ENCODE measurements around the gene GSTCD.

Gene GSTCD

DNA sequence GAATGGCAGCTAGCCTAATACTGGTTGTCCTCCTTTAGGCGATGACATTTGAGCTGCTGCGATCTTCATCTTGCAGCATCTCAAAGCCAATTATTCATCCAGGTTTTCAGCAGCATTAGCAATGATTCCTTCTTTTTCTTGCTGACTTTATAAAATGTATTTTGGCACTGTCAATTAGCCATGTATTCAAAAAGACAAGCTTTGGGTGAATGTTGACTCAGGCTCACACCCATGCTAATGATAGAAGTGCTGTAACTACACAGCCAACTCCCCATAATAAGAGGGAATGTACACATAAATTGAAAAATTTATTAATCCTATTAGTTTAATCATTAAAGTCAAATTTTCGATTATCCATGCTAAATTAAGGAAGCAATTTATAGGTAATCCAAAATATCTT lies 162.4 kb downstream of the GSTCD start:
- TF ChIP-seq EZH2phosphoT487 (IDR thresholded peaks at IDR 0.05; ENCODE audit: borderline replicate concordance, low read length) = no peak
- TF ChIP-seq, protein P1, sequence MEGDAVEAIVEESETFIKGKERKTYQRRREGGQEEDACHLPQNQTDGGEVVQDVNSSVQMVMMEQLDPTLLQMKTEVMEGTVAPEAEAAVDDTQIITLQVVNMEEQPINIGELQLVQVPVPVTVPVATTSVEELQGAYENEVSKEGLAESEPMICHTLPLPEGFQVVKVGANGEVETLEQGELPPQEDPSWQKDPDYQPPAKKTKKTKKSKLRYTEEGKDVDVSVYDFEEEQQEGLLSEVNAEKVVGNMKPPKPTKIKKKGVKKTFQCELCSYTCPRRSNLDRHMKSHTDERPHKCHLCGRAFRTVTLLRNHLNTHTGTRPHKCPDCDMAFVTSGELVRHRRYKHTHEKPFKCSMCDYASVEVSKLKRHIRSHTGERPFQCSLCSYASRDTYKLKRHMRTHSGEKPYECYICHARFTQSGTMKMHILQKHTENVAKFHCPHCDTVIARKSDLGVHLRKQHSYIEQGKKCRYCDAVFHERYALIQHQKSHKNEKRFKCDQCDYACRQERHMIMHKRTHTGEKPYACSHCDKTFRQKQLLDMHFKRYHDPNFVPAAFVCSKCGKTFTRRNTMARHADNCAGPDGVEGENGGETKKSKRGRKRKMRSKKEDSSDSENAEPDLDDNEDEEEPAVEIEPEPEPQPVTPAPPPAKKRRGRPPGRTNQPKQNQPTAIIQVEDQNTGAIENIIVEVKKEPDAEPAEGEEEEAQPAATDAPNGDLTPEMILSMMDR (IDR thresholded peaks at IDR 0.05; ENCODE audit: low read depth, low read length, poor library complexity, severe bottlenecking) = no peak
- H3K27me3 ChIP-seq (ENCODE audit: control insufficient read depth, low read length) = no peaks in the 10 kb centered on the region
- no peaks in the 10 kb centered on the region for H3K4me1 ChIP-seq (ENCODE audit: control insufficient read depth, low read length)
- no peak overlapping the region for H3K4me3 ChIP-seq (ENCODE audit: low read length)
- no peaks in the 10 kb centered on the region for H3K9me2 ChIP-seq (replicated peaks; ENCODE audit: control insufficient read depth, low read length)
- H3K79me2 ChIP-seq (ENCODE audit: control insufficient read depth, low read length) = no peaks in the 10 kb centered on the region
- H3K4me2 ChIP-seq (ENCODE audit: low read length) = no peak overlapping the region
- no peaks in the 10 kb centered on the region for H3K9me3 ChIP-seq (ENCODE audit: control insufficient read depth, insufficient read depth, low read length)
- no peaks in the 10 kb centered on the region for H3F3A ChIP-seq (ENCODE audit: control insufficient read depth, insufficient read depth)
- H4K20me1 ChIP-seq (ENCODE audit: control insufficient read depth, insufficient read depth, low read depth, low read length) = no peaks in the 10 kb centered on the region
- no peaks in the 10 kb centered on the region for H3K36me3 ChIP-seq (ENCODE audit: control insufficient read depth, low read length)
- H3K27ac ChIP-seq (ENCODE audit: low read depth, low read length) = no peak overlapping the region

DNA sequence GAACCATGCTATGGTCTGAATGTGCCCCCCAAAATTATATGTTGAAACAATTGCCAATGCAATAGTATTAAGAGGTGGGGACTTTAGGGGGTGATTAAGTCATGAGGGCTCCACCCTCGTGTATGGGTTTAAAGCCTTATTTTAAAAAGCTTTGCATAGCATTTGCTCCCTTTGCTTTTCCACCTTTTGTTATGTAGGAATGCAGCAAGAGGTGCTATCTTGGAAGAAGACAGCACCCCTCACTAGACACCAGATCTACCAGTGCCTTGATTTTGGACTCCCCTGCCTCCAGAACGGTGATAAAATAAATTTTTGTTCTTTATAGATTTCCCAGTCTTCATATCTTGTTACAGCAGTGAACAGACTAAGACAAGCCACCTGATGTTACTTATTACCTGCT lies 163.4 kb downstream of the GSTCD start:
- Histone ChIP-seq H3K27ac (ENCODE audit: low read depth, low read length) (no peak overlapping the region), H3K4me2 (ENCODE audit: low read length) (no peak overlapping the region), H3K9me2 (replicated peaks; ENCODE audit: control insufficient read depth, low read length) (no peaks in the 10 kb centered on the region), H3K4me3 (ENCODE audit: low read length) (no peak overlapping the region), H3F3A (ENCODE audit: control insufficient read depth, insufficient read depth) (no peaks in the 10 kb centered on the region), H3K79me2 (ENCODE audit: control insufficient read depth, low read length) (no peaks in the 10 kb centered on the region), H3K36me3 (ENCODE audit: control insufficient read depth, low read length) (no peaks in the 10 kb centered on the region), H3K4me1 (ENCODE audit: control insufficient read depth, low read length) (no peaks in the 10 kb centered on the region), H4K20me1 (ENCODE audit: control insufficient read depth, insufficient read depth, low read depth, low read length) (no peaks in the 10 kb centered on the region), H3K9me3 (ENCODE audit: control insufficient read depth, insufficient read depth, low read length) (no peaks in the 10 kb centered on the region), H3K27me3 (ENCODE audit: control insufficient read depth, low read length) (no peaks in the 10 kb centered on the region)
- TF ChIP-seq EZH2phosphoT487 (IDR thresholded peaks at IDR 0.05; ENCODE audit: borderline replicate concordance, low read length) = no peak
- TF ChIP-seq, protein P1 (IDR thresholded peaks at IDR 0.05; ENCODE audit: low read depth, low read length, poor library complexity, severe bottlenecking) = no peak

DNA sequence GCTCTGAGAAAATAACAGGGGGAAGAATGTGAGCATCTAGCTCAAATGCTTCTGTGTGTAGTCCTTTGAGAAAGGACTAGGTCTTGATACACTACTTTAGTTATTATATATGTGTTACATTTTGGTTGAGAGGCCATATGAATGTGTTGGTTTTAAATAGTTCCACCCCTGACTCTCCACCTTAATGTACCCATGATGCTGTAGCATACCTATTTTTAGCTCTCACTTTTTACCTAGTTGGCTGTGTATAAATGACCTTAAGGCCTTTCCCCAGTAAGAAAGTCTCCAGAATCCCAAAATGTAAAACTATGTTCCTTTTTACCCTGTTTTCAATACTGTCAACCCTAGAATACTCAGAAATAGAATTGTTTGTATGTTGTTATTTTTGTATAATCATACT lies 166.6 kb downstream of the GSTCD start:
- Histone ChIP-seq H3K27ac (ENCODE audit: low read depth, low read length) (no peak overlapping the region), H3K4me2 (ENCODE audit: low read length) (no peak overlapping the region), H3K9me3 (ENCODE audit: control insufficient read depth, insufficient read depth, low read length) (no peaks in the 10 kb centered on the region), H3K9me2 (replicated peaks; ENCODE audit: control insufficient read depth, low read length) (no peaks in the 10 kb centered on the region), H3F3A (ENCODE audit: control insufficient read depth, insufficient read depth) (no peaks in the 10 kb centered on the region), H3K79me2 (ENCODE audit: control insufficient read depth, low read length) (no peaks in the 10 kb centered on the region), H3K36me3 (ENCODE audit: control insufficient read depth, low read length) (no peaks in the 10 kb centered on the region), H4K20me1 (ENCODE audit: control insufficient read depth, insufficient read depth, low read depth, low read length) (no peaks in the 10 kb centered on the region), H3K27me3 (ENCODE audit: control insufficient read depth, low read length) (no peaks in the 10 kb centered on the region), H3K4me1 (ENCODE audit: control insufficient read depth, low read length) (no peaks in the 10 kb centered on the region), H3K4me3 (ENCODE audit: low read length) (no peak overlapping the region)
- TF ChIP-seq EZH2phosphoT487 (IDR thresholded peaks at IDR 0.05; ENCODE audit: borderline replicate concordance, low read length) = no peak
- TF ChIP-seq, protein P1 (IDR thresholded peaks at IDR 0.05; ENCODE audit: low read depth, low read length, poor library complexity, severe bottlenecking) = no peak

DNA sequence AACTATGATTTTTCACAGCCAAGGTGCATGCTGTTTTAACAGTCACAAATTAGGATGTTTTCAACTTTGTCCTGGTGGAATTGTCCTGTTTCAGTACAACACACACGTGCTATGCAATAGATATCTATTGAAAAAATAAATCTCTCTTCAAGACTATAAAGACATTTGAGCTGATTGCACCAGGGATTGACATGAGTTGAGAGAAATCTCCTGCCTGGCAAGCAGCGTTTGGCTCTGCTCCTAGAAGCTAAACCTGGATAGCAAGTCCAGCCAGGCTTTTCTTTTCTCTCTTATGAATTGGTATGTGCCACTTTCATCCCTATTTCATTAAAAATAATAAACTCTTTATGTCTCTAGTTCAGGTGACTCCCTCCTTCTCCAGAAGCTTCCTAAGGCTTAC lies 170.1 kb downstream of the GSTCD start:
- no peak overlapping the region for H3K4me3 ChIP-seq (ENCODE audit: low read length)
- H4K20me1 ChIP-seq (ENCODE audit: control insufficient read depth, insufficient read depth, low read depth, low read length) = no peaks in the 10 kb centered on the region
- H3K4me2 ChIP-seq (ENCODE audit: low read length) = no peak overlapping the region
- TF ChIP-seq, protein P1 (IDR thresholded peaks at IDR 0.05; ENCODE audit: low read depth, low read length, poor library complexity, severe bottlenecking) = no peak
- no peak for TF ChIP-seq EZH2phosphoT487 (IDR thresholded peaks at IDR 0.05; ENCODE audit: borderline replicate concordance, low read length)
- no peaks in the 10 kb centered on the region for H3K4me1 ChIP-seq (ENCODE audit: control insufficient read depth, low read length)
- H3K9me2 ChIP-seq (replicated peaks; ENCODE audit: control insufficient read depth, low read length) = no peaks in the 10 kb centered on the region
- H3K79me2 ChIP-seq (ENCODE audit: control insufficient read depth, low read length) = no peaks in the 10 kb centered on the region
- H3K27ac ChIP-seq (ENCODE audit: low read depth, low read length) = no peak overlapping the region
- H3K27me3 ChIP-seq (ENCODE audit: control insufficient read depth, low read length) = no peaks in the 10 kb centered on the region
- H3F3A ChIP-seq (ENCODE audit: control insufficient read depth, insufficient read depth) = no peaks in the 10 kb centered on the region
- no peaks in the 10 kb centered on the region for H3K36me3 ChIP-seq (ENCODE audit: control insufficient read depth, low read length)
- no peaks in the 10 kb centered on the region for H3K9me3 ChIP-seq (ENCODE audit: control insufficient read depth, insufficient read depth, low read length)
